Measurements from ENCODE around the gene GPR68. TPM values are rescaled to one million over a fixed set of nuclear protein-coding genes. Genes with fewer than 3 reads are reported as not detected.

The GPR68 gene
- total RNA-seq, 3 donors from 2014 or later (not counting 1 experiment from before 2014, with no cell fraction given): 7.6 to 24.0 (median 15.7) TPM

- 20% methylated on average over 3 of the region's 3 CpGs for WGBS (ENCODE audit: insufficient coverage)
- H3K4me1 Mint-ChIP-seq: peaks cover 71 to 88% of the 10 kb centered on the region in 2 donors
- peak overlapping the region; percentile 98 to 100 for H3K27ac Mint-ChIP-seq
- Histone ChIP-seq H3K4me1 (ENCODE audit: control insufficient read depth, insufficient read depth, low read length) (peaks cover 85% of the 10 kb centered on the region), H3K4me3 (ENCODE audit: low read length) (no peak overlapping the region), H3K27ac (ENCODE audit: low read length) (peak overlapping the region; percentile 90), H3K9me3 (ENCODE audit: control insufficient read depth, insufficient read depth, low read length) (no peaks in the 10 kb centered on the region), H3K36me3 (ENCODE audit: control insufficient read depth, insufficient read depth, low read length) (peaks cover 25% of the 10 kb centered on the region), H3K27me3 (ENCODE audit: control insufficient read depth, insufficient read depth, low read length) (no peaks in the 10 kb centered on the region)
- H3K36me3 Mint-ChIP-seq: no peaks in the 10 kb centered on the region
- H3K4me3 Mint-ChIP-seq: peak overlapping the region; percentile 81
- DNase-seq (peak in 1 of 2 donors; percentile 57), ATAC-seq (no peak)
- intact Hi-C loops (cut with micrococcal nuclease): no loop called here
- TF ChIP-seq CTCF (IDR thresholded peaks at IDR 0.05): no peak
- peaks cover 0 to 2% of the 10 kb centered on the region in 2 donors for H3K9me3 Mint-ChIP-seq
- H3K27me3 Mint-ChIP-seq (ENCODE audit: low read depth in 2 of 2): no peaks in the 10 kb centered on the region
Measured at GRCh38 chr14:91231446-91231845, 13.1 kb downstream of the GPR68 start.

- DNase-seq (peak in 1 of 2 donors; percentile 52), ATAC-seq (no peak)
- Histone ChIP-seq H3K9me3 (ENCODE audit: control insufficient read depth, insufficient read depth, low read length) (no peaks in the 10 kb centered on the region), H3K4me1 (ENCODE audit: control insufficient read depth, insufficient read depth, low read length) (peaks cover 92% of the 10 kb centered on the region), H3K4me3 (ENCODE audit: low read length) (no peak overlapping the region), H3K36me3 (ENCODE audit: control insufficient read depth, insufficient read depth, low read length) (peaks cover 17% of the 10 kb centered on the region), H3K27ac (ENCODE audit: low read length) (peak overlapping the region; percentile 90), H3K27me3 (ENCODE audit: control insufficient read depth, insufficient read depth, low read length) (no peaks in the 10 kb centered on the region)
- intact Hi-C loops (cut with micrococcal nuclease): no loop called here
- Mint-ChIP-seq H3K9me3 (peaks cover 0 to 2% of the 10 kb centered on the region in 2 donors), H3K4me3 (peak overlapping the region; percentile 81), H3K36me3 (no peaks in the 10 kb centered on the region), H3K27me3 (ENCODE audit: low read depth in 2 of 2) (no peaks in the 10 kb centered on the region), H3K27ac (peak overlapping the region; percentile 98 to 100), H3K4me1 (peaks cover 80 to 90% of the 10 kb centered on the region in 2 donors)
- TF ChIP-seq CTCF (IDR thresholded peaks at IDR 0.05): no peak
- WGBS (ENCODE audit: insufficient coverage): 55% methylated on average over 4 of the region's 4 CpGs
Measured at GRCh38 chr14:91230397-91231035, 14.0 kb downstream of the GPR68 start.

GRCh38 chr14:91229743-91230200, 14.7 kb downstream of the GPR68 start:
- no peak for TF ChIP-seq CTCF (IDR thresholded peaks at IDR 0.05)
- H3K36me3 ChIP-seq (ENCODE audit: control insufficient read depth, insufficient read depth, low read length): peaks cover 15% of the 10 kb centered on the region
- Mint-ChIP-seq H3K27me3 (ENCODE audit: low read depth in 2 of 2) (no peaks in the 10 kb centered on the region), H3K36me3 (no peaks in the 10 kb centered on the region), H3K27ac (peak overlapping the region; percentile 98 to 100), H3K4me3 (peak overlapping the region; percentile 81), H3K4me1 (peaks cover 85 to 91% of the 10 kb centered on the region in 2 donors), H3K9me3 (peaks cover 0 to 2% of the 10 kb centered on the region in 2 donors)
- H3K9me3 ChIP-seq (ENCODE audit: control insufficient read depth, insufficient read depth, low read length): no peaks in the 10 kb centered on the region
- 0% methylated on average over 5 of the region's 6 CpGs for WGBS (ENCODE audit: insufficient coverage)
- no peak overlapping the region for H3K4me3 ChIP-seq (ENCODE audit: low read length)
- intact Hi-C loops (cut with micrococcal nuclease): loop anchor here (2.0 to 5.0 kb wide), 6 partner anchors 31 to 637 kb away; partner anchors contain the start of genes CCDC88C, RPS6KA5 and TC2N
- H3K27me3 ChIP-seq (ENCODE audit: control insufficient read depth, insufficient read depth, low read length): no peaks in the 10 kb centered on the region
- DNase-seq (peak; percentile 72 to 91), ATAC-seq (peak; percentile 23 to 66 (median 59))
- peak overlapping the region; percentile 90 for H3K27ac ChIP-seq (ENCODE audit: low read length)
- H3K4me1 ChIP-seq (ENCODE audit: control insufficient read depth, insufficient read depth, low read length): peaks cover 98% of the 10 kb centered on the region
